ENCODE data around the gene EFNA3. TPM values are rescaled to one million over a fixed set of nuclear protein-coding genes. Genes with fewer than 3 reads are reported as not detected.

Gene EFNA3
- total and polyA plus RNA-seq, 9 of the 15 experiments (the other 6 are each of a cell fraction or from before 2014, with no cell fraction given), result 0.59 to 7.9 (median 4.7) TPM

DNA sequence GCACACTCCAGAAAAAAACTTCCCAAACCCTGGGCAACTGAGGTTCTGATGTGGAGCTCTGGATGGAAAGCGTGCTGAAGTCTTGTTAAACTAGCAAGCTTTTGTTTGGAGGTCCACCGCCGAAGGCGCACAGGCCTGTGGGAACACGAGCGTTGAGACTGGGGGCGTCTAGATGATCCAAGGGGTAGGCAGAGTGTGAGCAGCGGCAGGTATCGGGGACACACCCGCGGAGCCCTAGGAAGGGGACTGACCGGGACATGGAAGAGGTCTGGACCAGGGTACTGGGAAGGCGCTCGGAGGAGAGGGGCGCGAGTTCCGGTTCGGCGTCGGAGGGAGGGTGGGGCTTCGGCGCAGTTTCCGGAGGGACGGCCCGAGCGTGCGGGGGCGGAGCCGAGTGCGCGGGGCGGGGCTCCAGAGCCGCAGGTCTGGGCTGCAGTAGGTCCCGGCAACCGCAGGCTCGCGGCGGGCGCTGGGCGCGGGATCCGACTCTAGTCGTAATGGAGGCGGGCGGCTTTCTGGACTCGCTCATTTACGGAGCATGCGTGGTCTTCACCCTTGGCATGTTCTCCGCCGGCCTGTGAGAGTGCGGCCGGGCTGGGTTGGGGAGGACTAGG is 56.9 kb downstream of the EFNA3 start, which contains the start of gene SLC50A1 (continued):
- TF ChIP-seq MGA (IDR thresholded peaks at IDR 0.05) (peak; percentile 56), CBFA2T2 (conservative IDR thresholded peaks at IDR 0.05) (no peak), GTF2E2 (tag; IDR thresholded peaks at IDR 0.05) (peak; percentile 89), TBP (optimal IDR thresholded peaks at IDR 0.05; ENCODE audit: low read depth, low read length) (peak; percentile 48), GATAD2B (IDR thresholded peaks at IDR 0.05; ENCODE audit: borderline replicate concordance) (no peak), ZNF589 (CRISPR knock-in tag; IDR thresholded peaks at IDR 0.05; ENCODE audit: low read depth) (peak; percentile 46), NCOA6 (IDR thresholded peaks at IDR 0.05) (0 out of 2 replicates have a peak, but pooled peaks have one; percentile 16), PTTG1 (tag; IDR thresholded peaks at IDR 0.05; ENCODE audit: low read depth) (no peak), HNRNPH1 (optimal IDR thresholded peaks at IDR 0.05; ENCODE audit: low read depth, low read length) (no peak), KDM5B (IDR thresholded peaks at IDR 0.05; ENCODE audit: insufficient replicate concordance, low read depth, low read length) (peak; percentile 78), TOE1 (IDR thresholded peaks at IDR 0.05; ENCODE audit: borderline replicate concordance) (0 out of 2 replicates have a peak, but pooled peaks have one; percentile 47), TOE1 (CRISPR knock-in tag; IDR thresholded peaks at IDR 0.05; ENCODE audit: borderline replicate concordance, low read depth) (no peak), MXI1 (IDR thresholded peaks at IDR 0.05; ENCODE audit: low read depth, low read length) (peak; percentile 18; the same call in 1 of the 2 replicates), ZBTB8A (IDR thresholded peaks at IDR 0.05; ENCODE audit: partially characterized antibody) (no peak), FOXA1 (IDR thresholded peaks at IDR 0.05; ENCODE audit: borderline replicate concordance) (no peak), ZNF140 (CRISPR knock-in tag; IDR thresholded peaks at IDR 0.05) (no peak), HDAC3 (IDR thresholded peaks at IDR 0.05; ENCODE audit: borderline replicate concordance, partially characterized antibody) (no peak), ZFP36 (IDR thresholded peaks at IDR 0.05; ENCODE audit: low read depth, low read length, partially characterized antibody) (no peak)
